Neural progenitor cell (in vitro differentiated cells): ENCODE results near the gene MAGI2. TPM values are rescaled to one million over a fixed set of nuclear protein-coding genes. Genes with fewer than 3 reads are reported as not detected.

ENCODE experiments used
- DNase-seq: peaks from one replicate; pipeline ENCODE4 v3.0.0-alpha.2; 2016; ENCODE audit warnings: low spot score
- H2AFZ ChIP-seq: fragments of 200-600 bp; sonication (generic); replicated peaks from 2 replicates; pipeline ENCODE4 v1.6.1; 2016; ENCODE audit warnings: antibody characterized with exemption
- H3F3A ChIP-seq: fragments of 200-600 bp; sonication (generic); 2 replicates; pipeline ENCODE4 v1.6.1; 2016; ENCODE audit warnings: antibody characterized with exemption, low read depth
- H3K27ac ChIP-seq: fragments of 200-600 bp; sonication (generic); 2 replicates; pipeline ENCODE4 v1.5.1; 2016; ENCODE audit warnings: mild to moderate bottlenecking
- H3K27me3 ChIP-seq: fragments of 200-600 bp; sonication (generic); 2 replicates; pipeline ENCODE4 v1.6.1; 2016; ENCODE audit warnings: mild to moderate bottlenecking, moderate library complexity
- H3K36me3 ChIP-seq: fragments of 200-600 bp; sonication (generic); 2 replicates; pipeline ENCODE4 v1.5.1; 2016
- H3K4me1 ChIP-seq: fragments of 200-600 bp; sonication (generic); 2 replicates; pipeline ENCODE4 v1.6.1; 2016; ENCODE audit warnings: mixed run types
- H3K4me2 ChIP-seq: fragments of 200-600 bp; sonication (generic); 2 replicates; pipeline ENCODE4 v1.6.1; 2016
- H3K4me3 ChIP-seq: fragments of 200-600 bp; sonication (generic); 2 replicates; pipeline ENCODE4 v1.5.1; 2016
- H3K79me2 ChIP-seq: fragments of 200-600 bp; sonication (generic); 2 replicates; pipeline ENCODE4 v1.6.1; 2016; ENCODE audit warnings: low read depth
- H3K9ac ChIP-seq: fragments of 200-600 bp; sonication (generic); 2 replicates; pipeline ENCODE4 v1.6.1; 2016
- H3K9me3 ChIP-seq: fragments of 200-600 bp; sonication (generic); 2 replicates; pipeline ENCODE4 v1.5.1; 2016; ENCODE audit warnings: low read depth
- H4K20me1 ChIP-seq: fragments of 200-600 bp; sonication (generic); 2 replicates; pipeline ENCODE4 v1.6.1; 2016; ENCODE audit warnings: low read depth
- H3K27ac Mint-ChIP-seq: 3 replicates; pipeline ENCODE4 v1.8.0; 2021; ENCODE audit warnings: mixed read lengths
- H3K27me3 Mint-ChIP-seq: 2 replicates; pipeline ENCODE4 v1.8.0; 2022; ENCODE audit warnings: low read depth, mild to moderate bottlenecking, inconsistent platforms, moderate library complexity, mixed read lengths; ENCODE audit not compliant: insufficient read depth
- H3K36me3 Mint-ChIP-seq: 3 replicates; pipeline ENCODE4 v1.8.0; 2021; ENCODE audit warnings: mixed read lengths
- H3K4me1 Mint-ChIP-seq: 3 replicates; pipeline ENCODE4 v1.8.0; 2021; ENCODE audit warnings: mixed read lengths
- H3K4me3 Mint-ChIP-seq: 3 replicates; pipeline ENCODE4 v1.8.0; 2021; ENCODE audit warnings: mild to moderate bottlenecking, moderate library complexity, mixed read lengths
- H3K9me3 Mint-ChIP-seq: 3 replicates; pipeline ENCODE4 v1.8.0; 2020; ENCODE audit warnings: mixed read lengths
- CTCF ChIP-seq: fragments of 200-600 bp; sonication (generic); IDR thresholded peaks from 2 replicates; pipeline ENCODE4 v1.5.1; 2017; ENCODE audit warnings: antibody characterized with exemption, mild to moderate bottlenecking
- EZH2 ChIP-seq: fragments of 200-600 bp; sonication (generic); IDR thresholded peaks from 2 replicates; pipeline ENCODE4 v1.6.1; 2017; ENCODE audit warnings: antibody characterized with exemption, mild to moderate bottlenecking, moderate library complexity
- EZH2phosphoT487 ChIP-seq: fragments of 200-600 bp; sonication (generic); IDR thresholded peaks from 2 replicates; pipeline ENCODE4 v1.6.1; 2017; ENCODE audit warnings: antibody characterized with exemption
- total RNA-seq: library from RNA; depleted of rRNA; stranded (reverse); fragments of >200 nt; gene quantifications from 2 replicates; pipeline ENCODE4 v1.2.3, GENCODE V29; 2015; ENCODE audit warnings: low replicate concordance

MAGI2 gene
- total RNA-seq, 1 donor from 2014 or later, result 5.8 TPM

DNA sequence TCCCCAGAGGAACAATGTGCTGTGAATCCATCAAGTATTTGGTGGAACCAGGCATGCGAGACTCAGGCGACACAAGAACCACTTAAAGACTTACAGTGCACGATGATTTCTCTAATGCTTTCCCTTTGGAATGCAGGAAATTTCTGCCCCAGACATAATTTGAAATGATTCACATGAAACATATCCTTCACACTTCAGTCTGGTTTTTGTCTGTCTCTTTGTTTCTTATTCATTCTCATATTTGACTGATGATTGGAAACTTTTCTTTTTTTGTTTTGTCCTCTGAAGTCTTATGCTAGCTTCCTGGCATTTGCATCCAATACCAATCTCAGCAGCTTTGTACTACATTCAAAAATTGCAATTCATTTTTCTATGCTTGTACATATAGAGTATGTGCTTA is 1152.1 kb downstream of the MAGI2 start:
- H3K9me3 Mint-ChIP-seq, result no peaks in the 10 kb centered on the region

DNA sequence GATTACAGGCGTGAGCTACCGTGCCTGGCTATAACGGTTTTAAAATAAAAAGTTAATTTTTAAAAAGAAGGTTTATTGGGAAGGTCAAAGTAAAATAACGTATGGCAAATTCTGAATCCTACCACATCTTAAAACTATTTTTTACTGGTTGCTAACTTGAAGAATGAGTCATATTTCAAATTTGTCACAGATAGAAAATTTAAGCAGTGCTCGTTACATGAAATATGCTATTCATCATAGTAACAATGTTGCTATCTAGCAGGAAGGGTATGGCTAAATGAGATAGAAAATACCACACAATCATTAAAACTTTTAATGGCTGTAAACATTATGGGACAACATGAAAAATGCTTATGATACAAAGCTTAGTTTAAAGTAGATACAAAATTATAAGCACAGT is 1154.4 kb downstream of the MAGI2 start:
- no peaks in the 10 kb centered on the region for H3K79me2 ChIP-seq
- H3K27me3 Mint-ChIP-seq, result no peaks in the 10 kb centered on the region
- H3K4me2 ChIP-seq, result no peak overlapping the region
- H3F3A ChIP-seq, result no peaks in the 10 kb centered on the region
- H4K20me1 ChIP-seq, result no peaks in the 10 kb centered on the region
- no peaks in the 10 kb centered on the region for H3K4me1 ChIP-seq
- no peaks in the 10 kb centered on the region for H3K36me3 ChIP-seq
- no peak overlapping the region for H3K9ac ChIP-seq
- H3K4me3 Mint-ChIP-seq, result no peak overlapping the region
- no peaks in the 10 kb centered on the region for H3K27me3 ChIP-seq
- H3K27ac ChIP-seq, result no peak overlapping the region
- TF ChIP-seq EZH2phosphoT487, result no peak
- no peak for TF ChIP-seq CTCF
- TF ChIP-seq EZH2, result no peak
- no peaks in the 10 kb centered on the region for H3K36me3 Mint-ChIP-seq
- no peak overlapping the region for H2AFZ ChIP-seq
- no peak for DNase-seq
- no peak overlapping the region for H3K4me3 ChIP-seq
- H3K4me1 Mint-ChIP-seq, result no peaks in the 10 kb centered on the region
- H3K9me3 Mint-ChIP-seq, result no peaks in the 10 kb centered on the region
- no peak overlapping the region for H3K27ac Mint-ChIP-seq
- H3K9me3 ChIP-seq, result no peaks in the 10 kb centered on the region

More for the DNA sequence above, 1152.1 kb downstream of the MAGI2 start:
- Histone ChIP-seq H3K4me2 (no peak overlapping the region), H3K4me3 (no peak overlapping the region), H3K27me3 (no peaks in the 10 kb centered on the region), H2AFZ (no peak overlapping the region), H3K36me3 (no peaks in the 10 kb centered on the region), H3K79me2 (no peaks in the 10 kb centered on the region), H3K4me1 (peaks cover 12% of the 10 kb centered on the region), H3K27ac (no peak overlapping the region), H3K9ac (no peak overlapping the region), H3K9me3 (no peaks in the 10 kb centered on the region), H3F3A (no peaks in the 10 kb centered on the region), H4K20me1 (no peaks in the 10 kb centered on the region)
- Mint-ChIP-seq H3K27me3 (no peaks in the 10 kb centered on the region), H3K27ac (no peak overlapping the region), H3K4me3 (no peak overlapping the region), H3K36me3 (no peaks in the 10 kb centered on the region), H3K4me1 (no peaks in the 10 kb centered on the region)
- DNase-seq, result no peak
- TF ChIP-seq EZH2, result no peak
- TF ChIP-seq CTCF, result no peak
- no peak for TF ChIP-seq EZH2phosphoT487

DNA sequence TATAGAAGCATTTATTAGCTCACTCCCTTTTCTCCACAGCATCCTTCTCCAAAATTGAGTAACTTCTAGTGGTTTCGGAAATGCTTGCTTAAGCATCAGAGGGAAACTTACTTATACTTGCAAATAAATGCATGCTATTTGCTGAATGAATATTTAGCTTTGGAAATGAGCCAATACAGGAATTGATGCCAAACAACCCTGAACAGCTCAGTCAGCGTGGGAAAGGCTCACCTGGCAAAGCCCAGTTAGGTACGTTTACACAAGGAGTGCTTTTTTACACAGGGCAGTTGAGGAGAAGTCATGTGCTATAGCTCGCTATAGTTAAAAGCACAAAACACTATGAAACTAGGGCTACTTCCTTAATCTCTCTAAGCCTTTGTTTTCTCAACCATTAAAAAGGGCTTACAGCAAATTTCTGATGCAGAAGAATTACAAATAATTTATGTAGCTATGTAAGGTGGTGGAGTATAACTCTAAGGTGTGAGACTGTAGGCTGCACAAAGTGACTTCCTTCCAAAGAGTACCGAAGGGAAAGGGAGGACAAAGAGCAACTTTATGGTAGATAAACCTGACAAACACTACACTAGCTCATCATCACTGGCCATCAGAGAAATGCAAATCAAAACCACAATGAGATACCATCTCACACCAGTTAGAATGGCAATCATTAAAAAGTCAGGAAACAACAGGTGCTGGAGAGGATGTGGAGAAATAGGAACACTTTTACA is 1156.7 kb downstream of the MAGI2 start:
- Histone ChIP-seq H3K79me2 (no peaks in the 10 kb centered on the region), H3K36me3 (no peaks in the 10 kb centered on the region), H3F3A (no peaks in the 10 kb centered on the region), H2AFZ (no peak overlapping the region), H3K4me1 (no peaks in the 10 kb centered on the region), H3K27me3 (no peaks in the 10 kb centered on the region), H3K4me2 (no peak overlapping the region), H3K4me3 (no peak overlapping the region), H3K27ac (no peak overlapping the region), H3K9me3 (no peaks in the 10 kb centered on the region), H4K20me1 (no peaks in the 10 kb centered on the region), H3K9ac (no peak overlapping the region)
- no peak overlapping the region for H3K4me3 Mint-ChIP-seq
- no peak for DNase-seq
- H3K27me3 Mint-ChIP-seq, result no peaks in the 10 kb centered on the region
- no peak for TF ChIP-seq EZH2
- no peak for TF ChIP-seq CTCF
- no peak for TF ChIP-seq EZH2phosphoT487
- no peaks in the 10 kb centered on the region for H3K9me3 Mint-ChIP-seq
- H3K36me3 Mint-ChIP-seq, result no peaks in the 10 kb centered on the region
- no peak overlapping the region for H3K27ac Mint-ChIP-seq
- H3K4me1 Mint-ChIP-seq, result no peaks in the 10 kb centered on the region
